SH-SY5Y (cell line): ENCODE results near the gene ABCD3.

Source experiments
- GATA2 ChIP-seq: IDR thresholded peaks from 2 replicates; pipeline ENCODE4 v1.6.1; 2011; ENCODE audit warnings: mild to moderate bottlenecking, low read depth, low read length
- GATA3 ChIP-seq: IDR thresholded peaks from 2 replicates; pipeline ENCODE4 v1.6.1; 2011; ENCODE audit warnings: low read depth, mild to moderate bottlenecking, low read length, moderate library complexity

DNA sequence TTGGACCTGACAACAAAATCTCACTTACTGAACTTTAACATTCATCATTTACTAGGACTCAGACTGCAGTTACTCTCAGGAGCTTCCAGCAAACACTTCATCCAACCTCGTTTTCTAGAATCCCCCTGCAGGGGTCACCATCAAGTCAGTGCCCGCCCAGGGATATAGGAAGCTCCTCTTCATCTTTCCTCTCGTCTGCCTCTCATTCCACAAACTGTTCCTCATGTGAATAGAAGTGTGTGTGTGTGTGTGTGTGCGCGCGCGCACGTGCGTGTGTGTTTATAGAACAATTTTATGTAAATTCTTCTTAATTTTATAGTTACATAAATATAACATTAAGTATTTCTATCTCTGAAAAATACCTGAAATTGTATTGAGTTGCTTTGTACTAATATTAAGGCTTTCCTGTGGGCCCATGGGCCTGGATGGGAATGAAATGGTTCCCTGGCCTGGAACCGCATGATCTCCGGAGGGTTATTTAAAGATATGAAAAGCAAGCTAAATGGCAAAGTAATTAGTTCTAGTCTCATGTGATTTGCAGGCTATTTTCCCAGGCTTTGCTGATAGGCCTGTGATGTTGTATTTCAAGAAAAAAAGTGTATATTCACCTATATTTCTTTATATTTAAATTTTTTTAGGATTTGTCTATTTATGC, 21.7 kb upstream of the ABCD3 start:
- TF ChIP-seq GATA3 = no peak
- TF ChIP-seq GATA2 = no peak
